A673 (cell line): ENCODE data around the gene TUBA8. TPM values are rescaled to one million over a fixed set of nuclear protein-coding genes. Genes with fewer than 3 reads are reported as not detected.
"Not testable (repeated sequence)": the region's sequence is repeated elsewhere in the genome, so short reads cannot be mapped to it uniquely, and the experiment has no call there.

Experiments
- BruUV-seq: library from RNA; stranded (reverse); fragments of 400-500 nt; replicated peaks from 2 replicates; lab custom pipeline; 2021; lab: Mats Ljungman, UMichigan
- CTCF ChIA-PET: fragments of 300-600 bp; sonication (Branson Sonifier 250); formaldehyde crosslinking; loops from one replicate; lab custom pipeline; 2022; ENCODE audit warnings: antibody characterized with exemption; lab: Charles Lee
- POLR2A ChIA-PET: fragments of 300-600 bp; sonication (Branson Sonifier 250); formaldehyde crosslinking; loops from one replicate; lab custom pipeline; 2022; ENCODE audit warnings: antibody characterized with exemption; ENCODE audit not compliant: low non-redundant PET; lab: Charles Lee
- DNase-seq: peaks from one replicate; pipeline ENCODE4 v3.0.0-alpha.2; 2015; ENCODE audit warnings: low spot score
- H3K27ac ChIP-seq: fragments of 200-600 bp; sonication (generic); 2 replicates; pipeline ENCODE4 v1.5.1; 2016; ENCODE audit warnings: mixed run types, low read depth, mild to moderate bottlenecking, mixed read lengths, antibody characterized with exemption, low read length; ENCODE audit not compliant: poor library complexity, severe bottlenecking
- H3K27me3 ChIP-seq: fragments of 200-600 bp; sonication (generic); replicated peaks from 2 replicates; pipeline ENCODE4 v1.6.1; 2017; ENCODE audit warnings: mixed run types, low read depth, mild to moderate bottlenecking, mixed read lengths, antibody characterized with exemption, low read length; ENCODE audit not compliant: insufficient read depth, poor library complexity
- H3K36me3 ChIP-seq: fragments of 200-600 bp; sonication (generic); 2 replicates; pipeline ENCODE4 v1.6.1; 2016; ENCODE audit warnings: mixed run types, mild to moderate bottlenecking, mixed read lengths, antibody characterized with exemption, low read length; ENCODE audit not compliant: insufficient read depth, poor library complexity, severe bottlenecking
- H3K4me1 ChIP-seq: fragments of 200-600 bp; sonication (generic); 2 replicates; pipeline ENCODE4 v1.6.1; 2017; ENCODE audit warnings: mixed run types, mild to moderate bottlenecking, mixed read lengths, antibody characterized with exemption, low read length; ENCODE audit not compliant: insufficient read depth, poor library complexity, severe bottlenecking
- H3K4me3 ChIP-seq: fragments of 200-600 bp; sonication (generic); 2 replicates; pipeline ENCODE4 v1.5.1; 2016; ENCODE audit warnings: low read depth, mixed run types, mild to moderate bottlenecking, mixed read lengths, low read length; ENCODE audit not compliant: poor library complexity, severe bottlenecking
- H3K9me3 ChIP-seq: fragments of 200-600 bp; sonication (generic); 2 replicates; pipeline ENCODE4 v1.6.1; 2016; ENCODE audit warnings: mixed run types, low read depth, mild to moderate bottlenecking, mixed read lengths, antibody characterized with exemption, low read length; ENCODE audit not compliant: poor library complexity, severe bottlenecking
- EZH2 ChIP-seq: fragments of 200-600 bp; sonication (generic); IDR thresholded peaks from 2 replicates; pipeline ENCODE4 v1.6.1; 2017; ENCODE audit warnings: borderline replicate concordance, low read depth, mild to moderate bottlenecking, mixed read lengths, antibody characterized with exemption, low read length; ENCODE audit not compliant: poor library complexity, severe bottlenecking
- intact Hi-C: fragments of 100-400 bp; cut with micrococcal nuclease; formaldehyde crosslinking; loops from one replicate; pipeline ENCODE4 v1.10.0; 2022; ENCODE audit not compliant: unreplicated experiment
- total RNA-seq: library from RNA; stranded (reverse); gene quantifications from 2 replicates; pipeline ENCODE4 v1.2.3, GENCODE V29; 2021
- TF ChIP-seq, protein P1 (sequence below): fragments of 300-800, 200-600 bp; sonication (generic); conservative IDR thresholded peaks from 2 replicates; pipeline ENCODE4 v1.5.1; 2017; ENCODE audit warnings: low read depth, mild to moderate bottlenecking, antibody characterized with exemption, low read length, moderate library complexity, mixed read lengths

Gene TUBA8
- total RNA-seq, 1 experiment from 2014 or later, result 3.1 TPM

- no TSS peak for BruUV-seq
- Histone ChIP-seq H3K36me3 (no peaks in the 10 kb centered on the region), H3K9me3 (no peaks in the 10 kb centered on the region), H3K27ac (no peak overlapping the region), H3K4me1 (peaks cover 8% of the 10 kb centered on the region), H3K4me3 (no peak overlapping the region), H3K27me3 (no peaks in the 10 kb centered on the region)
- intact Hi-C loops, result loop anchor here (10.0 kb wide), 1 partner anchor 517 kb away; no protein-coding TSS in a partner anchor
- no peak for DNase-seq
- TF ChIP-seq, protein P1, sequence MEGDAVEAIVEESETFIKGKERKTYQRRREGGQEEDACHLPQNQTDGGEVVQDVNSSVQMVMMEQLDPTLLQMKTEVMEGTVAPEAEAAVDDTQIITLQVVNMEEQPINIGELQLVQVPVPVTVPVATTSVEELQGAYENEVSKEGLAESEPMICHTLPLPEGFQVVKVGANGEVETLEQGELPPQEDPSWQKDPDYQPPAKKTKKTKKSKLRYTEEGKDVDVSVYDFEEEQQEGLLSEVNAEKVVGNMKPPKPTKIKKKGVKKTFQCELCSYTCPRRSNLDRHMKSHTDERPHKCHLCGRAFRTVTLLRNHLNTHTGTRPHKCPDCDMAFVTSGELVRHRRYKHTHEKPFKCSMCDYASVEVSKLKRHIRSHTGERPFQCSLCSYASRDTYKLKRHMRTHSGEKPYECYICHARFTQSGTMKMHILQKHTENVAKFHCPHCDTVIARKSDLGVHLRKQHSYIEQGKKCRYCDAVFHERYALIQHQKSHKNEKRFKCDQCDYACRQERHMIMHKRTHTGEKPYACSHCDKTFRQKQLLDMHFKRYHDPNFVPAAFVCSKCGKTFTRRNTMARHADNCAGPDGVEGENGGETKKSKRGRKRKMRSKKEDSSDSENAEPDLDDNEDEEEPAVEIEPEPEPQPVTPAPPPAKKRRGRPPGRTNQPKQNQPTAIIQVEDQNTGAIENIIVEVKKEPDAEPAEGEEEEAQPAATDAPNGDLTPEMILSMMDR, result no peak
- no peak for TF ChIP-seq EZH2
- ChIA-PET CTCF (no interaction called here), POLR2A (no interaction called here)
Observed at GRCh38 chr22:18071968-18072310, 38.7 kb upstream of the TUBA8 start.

DNA sequence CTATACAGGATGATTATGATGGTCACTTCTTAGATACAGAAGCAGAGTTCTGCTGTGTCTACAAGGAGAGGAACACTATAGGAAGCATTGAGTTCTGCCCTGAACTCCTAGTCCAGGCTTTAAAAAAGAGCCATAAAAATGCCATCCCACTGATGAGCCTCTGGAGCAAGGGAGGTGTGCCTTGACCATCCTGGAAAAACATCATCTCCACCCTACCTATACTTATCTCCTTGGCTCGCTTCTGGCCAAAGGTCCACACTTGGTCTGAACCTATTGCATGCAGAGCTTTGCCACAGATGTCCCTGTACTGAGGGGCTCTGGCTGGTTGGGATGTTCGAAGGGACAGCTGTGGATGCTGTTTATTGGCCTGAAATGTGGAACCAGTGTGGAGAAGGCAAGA is 37.1 kb upstream of the TUBA8 start:
- no peak for DNase-seq
- Histone ChIP-seq H3K27ac (no peak overlapping the region), H3K27me3 (no peaks in the 10 kb centered on the region), H3K4me1 (peaks cover 12% of the 10 kb centered on the region), H3K36me3 (no peaks in the 10 kb centered on the region), H3K4me3 (no peak overlapping the region), H3K9me3 (no peaks in the 10 kb centered on the region)
- ChIA-PET CTCF (no interaction called here), POLR2A (no interaction called here)
- TF ChIP-seq, protein P1, result no peak
- no peak for TF ChIP-seq EZH2
- no TSS peak for BruUV-seq
- intact Hi-C loops, result loop anchor here (10.0 kb wide), 1 partner anchor 519 kb away; no protein-coding TSS in a partner anchor

DNA sequence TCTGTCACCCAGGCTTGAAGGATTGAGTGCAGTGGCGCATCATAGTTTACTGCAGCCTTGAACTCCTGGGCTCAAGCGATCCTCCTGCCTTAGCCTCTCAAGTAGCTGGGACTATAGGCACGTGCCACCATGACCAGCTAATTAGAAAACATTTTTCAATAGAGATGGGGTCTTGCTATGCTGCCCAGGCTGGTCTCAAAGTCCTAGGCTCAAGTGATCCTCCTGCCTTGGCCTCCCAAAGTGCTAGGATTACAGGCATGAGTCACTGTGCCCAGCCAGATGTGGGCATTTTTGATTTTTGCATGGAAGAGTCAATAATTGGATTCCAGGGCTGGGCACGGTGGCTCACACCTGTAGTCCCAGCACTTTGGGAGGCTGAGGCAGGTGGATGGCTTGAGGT is 36.7 kb upstream of the TUBA8 start:
- H3K36me3 ChIP-seq, DNase-seq, CTCF ChIA-PET, H3K27me3 ChIP-seq, H3K4me3 ChIP-seq, H3K27ac ChIP-seq, BruUV-seq, H3K9me3 ChIP-seq, POLR2A ChIA-PET: not testable (repeated sequence)
- intact Hi-C loops, result loop anchor here (10.0 kb wide), 1 partner anchor 519 kb away; no protein-coding TSS in a partner anchor
- H3K4me1 ChIP-seq, result peaks cover 16% of the 10 kb centered on the region

GRCh38 chr22:18075101-18075719 is 35.4 kb upstream of the TUBA8 start:
- no peaks in the 10 kb centered on the region for H3K9me3 ChIP-seq
- ChIA-PET CTCF (interaction anchor here (0.6 to 2.1 kb wide), 9 partner anchors 12 to 335 kb away, joined by 3 to 24 read pairs (median 5); no protein-coding TSS in a partner anchor), POLR2A (no interaction called here)
- BruUV-seq, result no TSS peak
- peaks cover 19% of the 10 kb centered on the region for H3K4me1 ChIP-seq
- no peak for DNase-seq
- intact Hi-C loops, result loop anchor here (5.0 to 10.0 kb wide), 2 partner anchors 48 to 520 kb away; no protein-coding TSS in a partner anchor
- no peak overlapping the region for H3K27ac ChIP-seq
- H3K36me3 ChIP-seq, result peaks cover 8% of the 10 kb centered on the region
- H3K27me3 ChIP-seq, result no peaks in the 10 kb centered on the region
- TF ChIP-seq, protein P1, result no peak
- TF ChIP-seq EZH2, result no peak
- H3K4me3 ChIP-seq, result no peak overlapping the region
